K562 (cell line): ENCODE data around the gene POLN.

Source experiments
- CEBPB ChIP-seq: fragments of 450-650 bp; IDR thresholded peaks from 2 replicates; pipeline ENCODE4 v1.6.1; 2016; ENCODE audit warnings: missing genetic modification characterization, missing compliant biosample characterization
- CTCF ChIP-seq, 3 experiments: IDR thresholded peaks in 2 of 3; conservative IDR thresholded peaks in 1 of 3; 2 replicates each; pipeline ENCODE4 v1.5.1; 2011 to 2012; ENCODE audit warnings: low read length in 3 of 3, mild to moderate bottlenecking in 3 of 3, control low read depth in 2 of 3, improper control_type of control experiment in 1 of 3, inconsistent platforms in 1 of 3, low read depth in 1 of 3, mixed read lengths in 1 of 3, moderate library complexity in 1 of 3; ENCODE audit not compliant: insufficient read depth in 2 of 3
- JUNB ChIP-seq: fragments of 450-650 bp; formaldehyde crosslinking; conservative IDR thresholded peaks from 2 replicates; pipeline ENCODE4 v1.4.0; 2020; ENCODE audit warnings: mild to moderate bottlenecking
- KLF6 ChIP-seq: fragments of 250-450 bp; sonication (Bioruptor Pico); IDR thresholded peaks from 2 replicates; pipeline ENCODE4 v1.4.0; 2020; ENCODE audit warnings: mild to moderate bottlenecking, moderate library complexity, borderline replicate concordance
- NR3C1 ChIP-seq: sonication (generic); formaldehyde crosslinking; IDR thresholded peaks from 2 replicates; pipeline ENCODE4 v1.8.1; 2022; ENCODE audit warnings: missing genetic modification reagents
- PHF21A ChIP-seq: fragments of 450-650 bp; IDR thresholded peaks from 2 replicates; pipeline ENCODE4 v1.6.1; 2017; ENCODE audit warnings: low read depth, borderline replicate concordance
- POLR2AphosphoS5 ChIP-seq: IDR thresholded peaks from 2 replicates; pipeline ENCODE4 v1.6.1; 2011; ENCODE audit warnings: mild to moderate bottlenecking, low read depth, low read length, moderate library complexity; ENCODE audit not compliant: control insufficient read depth, insufficient read depth
- RBBP5 ChIP-seq: fragments of 200-600 bp; sonication (generic); IDR thresholded peaks from 2 replicates; pipeline ENCODE4 v1.6.1; 2012; ENCODE audit warnings: borderline replicate concordance, mild to moderate bottlenecking, low read length, control low read depth, inconsistent platforms; ENCODE audit not compliant: insufficient read depth, poor library complexity, severe bottlenecking
- SMC3 ChIP-seq: conservative IDR thresholded peaks from 2 replicates; pipeline ENCODE4 v1.6.1; 2011; ENCODE audit warnings: low read depth, low read length, improper control_type of control experiment; ENCODE audit not compliant: insufficient read depth
- SP1 ChIP-seq: sonication (generic); formaldehyde crosslinking; IDR thresholded peaks from 2 replicates; pipeline ENCODE4 v1.8.1; 2022; ENCODE audit warnings: mild to moderate bottlenecking, missing genetic modification reagents
- ZNF324 ChIP-seq: fragments of 250-450 bp; sonication (Bioruptor Pico); IDR thresholded peaks from 2 replicates; pipeline ENCODE4 v1.4.0; 2020; ENCODE audit warnings: mild to moderate bottlenecking
- TF ChIP-seq, protein P1 (sequence below): sonication (generic); formaldehyde crosslinking; IDR thresholded peaks from 2 replicates; pipeline ENCODE4 v1.8.0; 2022; ENCODE audit warnings: mild to moderate bottlenecking, low read depth, missing genetic modification reagents

GRCh38 chr4:2252530-2253091 is 10.7 kb upstream of the POLN start:
- TF ChIP-seq JUNB (CRISPR knock-in tag) = no peak
- TF ChIP-seq ZNF324 (CRISPR knock-in tag) = no peak
- no peak for TF ChIP-seq SMC3
- no peak for TF ChIP-seq RBBP5
- TF ChIP-seq CTCF (IDR thresholded peaks at IDR 0.05 in 2 of 3, conservative IDR thresholded peaks at IDR 0.05 in 1 of 3; ENCODE audit: insufficient read depth in 2 of 3, low read depth in 1 of 3, low read length in 3 of 3) = no peak
- no peak for TF ChIP-seq KLF6 (CRISPR knock-in tag)
- TF ChIP-seq, protein P1, sequence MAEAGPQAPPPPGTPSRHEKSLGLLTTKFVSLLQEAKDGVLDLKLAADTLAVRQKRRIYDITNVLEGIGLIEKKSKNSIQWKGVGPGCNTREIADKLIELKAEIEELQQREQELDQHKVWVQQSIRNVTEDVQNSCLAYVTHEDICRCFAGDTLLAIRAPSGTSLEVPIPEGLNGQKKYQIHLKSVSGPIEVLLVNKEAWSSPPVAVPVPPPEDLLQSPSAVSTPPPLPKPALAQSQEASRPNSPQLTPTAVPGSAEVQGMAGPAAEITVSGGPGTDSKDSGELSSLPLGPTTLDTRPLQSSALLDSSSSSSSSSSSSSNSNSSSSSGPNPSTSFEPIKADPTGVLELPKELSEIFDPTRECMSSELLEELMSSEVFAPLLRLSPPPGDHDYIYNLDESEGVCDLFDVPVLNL (CRISPR knock-in tag) = no peak
- TF ChIP-seq CEBPB (tag) = no peak
- TF ChIP-seq PHF21A = no peak
- no peak for TF ChIP-seq POLR2AphosphoS5
- TF ChIP-seq SP1 = no peak
- no peak for TF ChIP-seq NR3C1
